ENCODE data around the gene ZNF780B.

DNA sequence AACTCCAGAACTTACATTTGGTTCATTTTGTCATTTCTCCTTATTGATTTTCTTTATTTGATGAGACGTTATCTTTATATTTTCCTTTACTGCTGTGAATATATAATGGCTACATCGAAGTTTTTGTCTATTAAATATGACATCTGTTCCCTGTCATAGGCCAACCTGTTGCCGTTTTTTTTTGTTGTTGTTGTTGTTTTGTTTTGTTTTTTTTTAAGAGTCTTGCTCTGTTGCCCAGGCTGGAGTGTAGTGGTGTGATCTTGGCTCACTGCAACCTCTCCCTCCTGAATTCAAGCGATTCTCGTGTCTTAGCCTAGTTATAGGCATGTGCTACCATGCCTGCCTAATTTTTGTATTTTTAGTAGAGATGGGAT lies 29.4 kb downstream of the ZNF780B start:
- TF ChIP-seq CTCF (IDR thresholded peaks at IDR 0.05) = no peak
- TF ChIP-seq POLR2AphosphoS5 (IDR thresholded peaks at IDR 0.05) = no peak
- TF ChIP-seq POLR2A (IDR thresholded peaks at IDR 0.05) = no peak
- TF ChIP-seq EP300 (IDR thresholded peaks at IDR 0.05) = no peak
